ENCODE data around the gene SCN2B. TPM values are rescaled to one million over a fixed set of nuclear protein-coding genes. Genes with fewer than 3 reads are reported as not detected.

SCN2B gene
- total and polyA plus RNA-seq, 2 of the 13 experiments (the other 11 are each of a cell fraction or from before 2014, with no cell fraction given): 0.01 to 0.02 TPM

DNA sequence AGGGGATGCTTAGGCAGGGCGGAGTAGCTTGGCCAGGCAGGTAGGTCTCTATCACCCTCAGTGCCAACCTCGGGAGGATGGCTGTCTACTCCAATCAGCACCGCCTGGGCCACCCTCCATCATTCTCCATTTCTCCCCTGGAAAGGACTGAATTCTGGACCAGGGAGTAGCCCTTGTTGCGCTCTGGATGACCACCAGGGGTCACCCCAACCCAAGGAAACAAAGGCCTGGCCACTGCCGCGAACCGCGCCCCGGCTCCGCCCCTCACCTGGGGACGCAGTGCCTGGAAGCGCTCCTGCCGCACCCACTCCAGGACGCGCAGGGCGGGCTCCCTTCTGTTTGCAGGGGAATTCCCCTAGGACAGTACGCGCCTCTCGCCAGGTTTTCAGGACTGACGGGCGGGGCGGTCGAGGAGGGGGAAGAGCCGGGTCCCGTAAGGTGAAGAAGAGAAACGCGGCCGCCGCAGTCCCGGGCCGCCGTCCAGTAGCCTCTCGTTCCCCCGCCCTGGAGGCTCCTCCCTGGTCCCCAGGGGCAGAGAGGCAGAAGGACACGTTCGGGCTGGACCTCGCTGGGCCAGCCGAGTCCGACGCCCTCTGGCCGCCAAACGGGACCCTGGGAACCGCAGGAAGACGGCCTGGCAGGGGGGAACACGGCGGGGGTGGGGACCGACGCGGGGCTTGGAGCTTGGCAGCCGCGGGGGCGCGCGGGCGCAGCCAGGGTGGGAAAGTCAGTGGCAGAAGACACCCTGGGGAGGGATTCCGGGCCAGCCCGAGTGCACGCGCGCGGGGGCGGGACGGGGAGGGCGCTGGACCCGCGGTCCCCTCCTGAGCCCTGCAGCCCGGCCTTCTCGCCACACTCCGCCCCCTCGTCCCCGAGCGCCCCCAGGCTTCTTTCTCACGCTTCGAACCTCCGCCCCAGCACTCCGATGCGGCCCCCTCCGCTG lies 30.9 kb downstream of the SCN2B start (continued):
- TF ChIP-seq HNF4G (IDR thresholded peaks at IDR 0.05; ENCODE audit: borderline replicate concordance, low read depth, low read length) (no peak), HNF4G (CRISPR knock-in tag; IDR thresholded peaks at IDR 0.05; ENCODE audit: borderline replicate concordance, low read depth) (peak; percentile 32; the same call in 1 of the 2 replicates), KLF16 (CRISPR knock-in tag; IDR thresholded peaks at IDR 0.05) (peak in 1 of 2 experiments; percentile 53; a peak in 1 of 4 replicates), FOXC1 (CRISPR knock-in tag; IDR thresholded peaks at IDR 0.05; ENCODE audit: borderline replicate concordance) (peak; percentile 49; the same call in 1 of the 2 replicates), FOXO1 (CRISPR knock-in tag; IDR thresholded peaks at IDR 0.05) (0 out of 2 replicates have a peak, but pooled peaks have one; percentile 32), POLR2G (IDR thresholded peaks at IDR 0.05; ENCODE audit: low read depth, low read length) (no peak), TBL1XR1 (IDR thresholded peaks at IDR 0.05; ENCODE audit: borderline replicate concordance, low read length, partially characterized antibody) (no peak), CBFB (CRISPR knock-in tag; IDR thresholded peaks at IDR 0.05) (0 out of 2 replicates have a peak, but pooled peaks have one; percentile 48), FOXA3 (CRISPR knock-in tag; IDR thresholded peaks at IDR 0.05) (no peak), ZNF33B (CRISPR knock-in tag; IDR thresholded peaks at IDR 0.05) (0 out of 2 replicates have a peak, but pooled peaks have one; percentile 73), ZNF776 (CRISPR knock-in tag; IDR thresholded peaks at IDR 0.05) (no peak), ZNF678 (CRISPR knock-in tag; IDR thresholded peaks at IDR 0.05) (0 out of 2 replicates have a peak, but pooled peaks have one; percentile 53)
- TF ChIP-seq, protein P1, sequence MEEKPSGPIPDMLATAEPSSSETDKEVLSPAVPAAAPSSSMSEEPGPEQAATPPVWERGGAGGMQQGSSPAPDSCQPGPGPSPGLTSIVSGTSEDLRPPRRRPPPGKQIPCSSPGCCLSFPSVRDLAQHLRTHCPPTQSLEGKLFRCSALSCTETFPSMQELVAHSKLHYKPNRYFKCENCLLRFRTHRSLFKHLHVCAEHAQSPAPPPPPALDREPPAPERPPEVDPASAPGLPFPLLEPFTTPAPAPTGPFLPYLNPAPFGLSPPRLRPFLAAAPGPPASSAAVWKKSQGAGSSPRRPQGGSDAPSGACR (CRISPR knock-in tag; IDR thresholded peaks at IDR 0.05): no peak
- TF ChIP-seq, protein P2, sequence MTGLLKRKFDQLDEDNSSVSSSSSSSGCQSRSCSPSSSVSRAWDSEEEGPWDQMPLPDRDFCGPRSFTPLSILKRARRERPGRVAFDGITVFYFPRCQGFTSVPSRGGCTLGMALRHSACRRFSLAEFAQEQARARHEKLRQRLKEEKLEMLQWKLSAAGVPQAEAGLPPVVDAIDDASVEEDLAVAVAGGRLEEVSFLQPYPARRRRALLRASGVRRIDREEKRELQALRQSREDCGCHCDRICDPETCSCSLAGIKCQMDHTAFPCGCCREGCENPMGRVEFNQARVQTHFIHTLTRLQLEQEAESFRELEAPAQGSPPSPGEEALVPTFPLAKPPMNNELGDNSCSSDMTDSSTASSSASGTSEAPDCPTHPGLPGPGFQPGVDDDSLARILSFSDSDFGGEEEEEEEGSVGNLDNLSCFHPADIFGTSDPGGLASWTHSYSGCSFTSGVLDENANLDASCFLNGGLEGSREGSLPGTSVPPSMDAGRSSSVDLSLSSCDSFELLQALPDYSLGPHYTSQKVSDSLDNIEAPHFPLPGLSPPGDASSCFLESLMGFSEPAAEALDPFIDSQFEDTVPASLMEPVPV (CRISPR knock-in tag; IDR thresholded peaks at IDR 0.05): no peak
- TF ChIP-seq, protein P3, sequence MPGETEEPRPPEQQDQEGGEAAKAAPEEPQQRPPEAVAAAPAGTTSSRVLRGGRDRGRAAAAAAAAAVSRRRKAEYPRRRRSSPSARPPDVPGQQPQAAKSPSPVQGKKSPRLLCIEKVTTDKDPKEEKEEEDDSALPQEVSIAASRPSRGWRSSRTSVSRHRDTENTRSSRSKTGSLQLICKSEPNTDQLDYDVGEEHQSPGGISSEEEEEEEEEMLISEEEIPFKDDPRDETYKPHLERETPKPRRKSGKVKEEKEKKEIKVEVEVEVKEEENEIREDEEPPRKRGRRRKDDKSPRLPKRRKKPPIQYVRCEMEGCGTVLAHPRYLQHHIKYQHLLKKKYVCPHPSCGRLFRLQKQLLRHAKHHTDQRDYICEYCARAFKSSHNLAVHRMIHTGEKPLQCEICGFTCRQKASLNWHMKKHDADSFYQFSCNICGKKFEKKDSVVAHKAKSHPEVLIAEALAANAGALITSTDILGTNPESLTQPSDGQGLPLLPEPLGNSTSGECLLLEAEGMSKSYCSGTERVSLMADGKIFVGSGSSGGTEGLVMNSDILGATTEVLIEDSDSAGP (CRISPR knock-in tag; IDR thresholded peaks at IDR 0.05; ENCODE audit: borderline replicate concordance): peak; percentile 81; the same call in 1 of the 2 replicates
- TF ChIP-seq, protein P4, sequence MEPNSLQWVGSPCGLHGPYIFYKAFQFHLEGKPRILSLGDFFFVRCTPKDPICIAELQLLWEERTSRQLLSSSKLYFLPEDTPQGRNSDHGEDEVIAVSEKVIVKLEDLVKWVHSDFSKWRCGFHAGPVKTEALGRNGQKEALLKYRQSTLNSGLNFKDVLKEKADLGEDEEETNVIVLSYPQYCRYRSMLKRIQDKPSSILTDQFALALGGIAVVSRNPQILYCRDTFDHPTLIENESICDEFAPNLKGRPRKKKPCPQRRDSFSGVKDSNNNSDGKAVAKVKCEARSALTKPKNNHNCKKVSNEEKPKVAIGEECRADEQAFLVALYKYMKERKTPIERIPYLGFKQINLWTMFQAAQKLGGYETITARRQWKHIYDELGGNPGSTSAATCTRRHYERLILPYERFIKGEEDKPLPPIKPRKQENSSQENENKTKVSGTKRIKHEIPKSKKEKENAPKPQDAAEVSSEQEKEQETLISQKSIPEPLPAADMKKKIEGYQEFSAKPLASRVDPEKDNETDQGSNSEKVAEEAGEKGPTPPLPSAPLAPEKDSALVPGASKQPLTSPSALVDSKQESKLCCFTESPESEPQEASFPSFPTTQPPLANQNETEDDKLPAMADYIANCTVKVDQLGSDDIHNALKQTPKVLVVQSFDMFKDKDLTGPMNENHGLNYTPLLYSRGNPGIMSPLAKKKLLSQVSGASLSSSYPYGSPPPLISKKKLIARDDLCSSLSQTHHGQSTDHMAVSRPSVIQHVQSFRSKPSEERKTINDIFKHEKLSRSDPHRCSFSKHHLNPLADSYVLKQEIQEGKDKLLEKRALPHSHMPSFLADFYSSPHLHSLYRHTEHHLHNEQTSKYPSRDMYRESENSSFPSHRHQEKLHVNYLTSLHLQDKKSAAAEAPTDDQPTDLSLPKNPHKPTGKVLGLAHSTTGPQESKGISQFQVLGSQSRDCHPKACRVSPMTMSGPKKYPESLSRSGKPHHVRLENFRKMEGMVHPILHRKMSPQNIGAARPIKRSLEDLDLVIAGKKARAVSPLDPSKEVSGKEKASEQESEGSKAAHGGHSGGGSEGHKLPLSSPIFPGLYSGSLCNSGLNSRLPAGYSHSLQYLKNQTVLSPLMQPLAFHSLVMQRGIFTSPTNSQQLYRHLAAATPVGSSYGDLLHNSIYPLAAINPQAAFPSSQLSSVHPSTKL (CRISPR knock-in tag; IDR thresholded peaks at IDR 0.05): peak; percentile 42; the same call in 1 of the 2 replicates
- TF ChIP-seq, protein P5, sequence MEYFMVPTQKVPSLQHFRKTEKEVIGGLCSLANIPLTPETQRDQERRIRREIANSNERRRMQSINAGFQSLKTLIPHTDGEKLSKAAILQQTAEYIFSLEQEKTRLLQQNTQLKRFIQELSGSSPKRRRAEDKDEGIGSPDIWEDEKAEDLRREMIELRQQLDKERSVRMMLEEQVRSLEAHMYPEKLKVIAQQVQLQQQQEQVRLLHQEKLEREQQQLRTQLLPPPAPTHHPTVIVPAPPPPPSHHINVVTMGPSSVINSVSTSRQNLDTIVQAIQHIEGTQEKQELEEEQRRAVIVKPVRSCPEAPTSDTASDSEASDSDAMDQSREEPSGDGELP (IDR thresholded peaks at IDR 0.05; ENCODE audit: borderline replicate concordance, low read depth): peak; percentile 47; the same call in 1 of the 2 replicates
